Progenitor cell of endocrine pancreas (in vitro differentiated cells): ENCODE data around the gene KCNAB2. TPM values are rescaled to one million over a fixed set of nuclear protein-coding genes. Genes with fewer than 3 reads are reported as not detected.

ENCODE experiments used
- DNase-seq: peaks from one replicate; pipeline ENCODE4 v3.0.0; 2021; ENCODE audit warnings: low spot score; ENCODE audit not compliant: unreplicated experiment
- H3K27ac Mint-ChIP-seq: 2 replicates; pipeline ENCODE4 v1.8.0; 2021; ENCODE audit warnings: mild to moderate bottlenecking, moderate library complexity, mixed read lengths
- H3K27me3 Mint-ChIP-seq: 2 replicates; pipeline ENCODE4 v1.8.0; 2021; ENCODE audit warnings: mixed read lengths
- H3K36me3 Mint-ChIP-seq: 2 replicates; pipeline ENCODE4 v1.8.0; 2022; ENCODE audit warnings: mixed read lengths; ENCODE audit not compliant: insufficient read depth
- H3K4me1 Mint-ChIP-seq: 2 replicates; pipeline ENCODE4 v1.8.0; 2021; ENCODE audit warnings: low read depth, mixed read lengths
- H3K4me3 Mint-ChIP-seq: 2 replicates; pipeline ENCODE4 v1.8.0; 2021; ENCODE audit warnings: low read depth, mild to moderate bottlenecking, moderate library complexity, mixed read lengths
- H3K9me3 Mint-ChIP-seq: 2 replicates; pipeline ENCODE4 v1.8.0; 2021; ENCODE audit warnings: low read depth, mixed read lengths
- CTCF ChIP-seq: fragments of 200-600 bp; sonication (generic); IDR thresholded peaks from one replicate; pipeline ENCODE4 v1.5.0; 2021; ENCODE audit warnings: antibody characterized with exemption, mild to moderate bottlenecking; ENCODE audit not compliant: unreplicated experiment
- total RNA-seq: library from RNA; stranded (reverse); gene quantifications from 2 replicates; pipeline ENCODE4 v1.2.1, GENCODE V29; 2021

Gene KCNAB2
- total RNA-seq, 1 donor from 2014 or later = 6.9 TPM

GRCh38 chr1:5999711-6000443, 45.8 kb upstream of the KCNAB2 start:
- H3K36me3 Mint-ChIP-seq = no peaks in the 10 kb centered on the region
- peaks cover 7% of the 10 kb centered on the region for H3K4me1 Mint-ChIP-seq
- DNase-seq = no peak
- no peak for TF ChIP-seq CTCF
- H3K4me3 Mint-ChIP-seq = no peak overlapping the region
- no peaks in the 10 kb centered on the region for H3K9me3 Mint-ChIP-seq
- H3K27me3 Mint-ChIP-seq = peaks cover 20% of the 10 kb centered on the region
- no peak overlapping the region for H3K27ac Mint-ChIP-seq

GRCh38 chr1:6000444-6001288, 45.0 kb upstream of the KCNAB2 start:
- no peak overlapping the region for H3K4me3 Mint-ChIP-seq
- peaks cover 7% of the 10 kb centered on the region for H3K4me1 Mint-ChIP-seq
- no peak for DNase-seq
- peaks cover 20% of the 10 kb centered on the region for H3K27me3 Mint-ChIP-seq
- H3K9me3 Mint-ChIP-seq = no peaks in the 10 kb centered on the region
- no peaks in the 10 kb centered on the region for H3K36me3 Mint-ChIP-seq
- TF ChIP-seq CTCF = no peak
- no peak overlapping the region for H3K27ac Mint-ChIP-seq

- TF ChIP-seq CTCF = no peak
- Mint-ChIP-seq H3K36me3 (no peaks in the 10 kb centered on the region), H3K9me3 (no peaks in the 10 kb centered on the region), H3K27me3 (peaks cover 20% of the 10 kb centered on the region), H3K4me1 (peaks cover 7% of the 10 kb centered on the region), H3K4me3 (no peak overlapping the region), H3K27ac (no peak overlapping the region)
- no peak for DNase-seq
Observed at GRCh38 chr1:6001992-6002576, 43.6 kb upstream of the KCNAB2 start.

GRCh38 chr1:6002714-6003501, 42.8 kb upstream of the KCNAB2 start:
- Mint-ChIP-seq H3K4me1 (peaks cover 7% of the 10 kb centered on the region), H3K27ac (no peak overlapping the region)
- DNase-seq = no peak

More at GRCh38 chr1:6002714-6003501, 42.8 kb upstream of the KCNAB2 start:
- peak; percentile 30 for TF ChIP-seq CTCF
- Mint-ChIP-seq H3K9me3 (no peaks in the 10 kb centered on the region), H3K4me3 (no peak overlapping the region), H3K27me3 (peaks cover 18% of the 10 kb centered on the region), H3K36me3 (no peaks in the 10 kb centered on the region)
